Mesenchymal stem cell (in vitro differentiated cells and primary cell): ENCODE measurements around the gene CLDN19.
A peak's percentile ranks its signal among the peaks of the same experiment; 100 is the strongest.

Source experiments
- DNase-seq: peaks from one replicate; pipeline ENCODE4 v3.0.0-alpha.2; 2013
- H2AFZ ChIP-seq: one replicate; pipeline ENCODE4 v1.6.1; 2013; ENCODE audit warnings: low read depth, mild to moderate bottlenecking, control low read depth, inconsistent platforms, low read length, moderate library complexity
- H2AK5ac ChIP-seq: 2 replicates; pipeline ENCODE4 v1.6.1; 2013; ENCODE audit warnings: low read length, moderate library complexity, mild to moderate bottlenecking, inconsistent platforms; ENCODE audit not compliant: severe bottlenecking
- H2BK120ac ChIP-seq: one replicate; pipeline ENCODE4 v1.6.1; 2013; ENCODE audit warnings: low read depth, mild to moderate bottlenecking, inconsistent platforms, low read length, moderate library complexity
- H2BK12ac ChIP-seq, 2 experiments: one replicate each; pipeline ENCODE4 v1.6.1; 2013; ENCODE audit warnings: inconsistent platforms in 2 of 2, low read length in 2 of 2, mild to moderate bottlenecking in 2 of 2, moderate library complexity in 2 of 2, control low read depth in 1 of 2
- H2BK15ac ChIP-seq: one replicate; pipeline ENCODE4 v1.6.1; 2013; ENCODE audit warnings: mild to moderate bottlenecking, low read depth, inconsistent platforms; ENCODE audit not compliant: poor library complexity, severe bottlenecking
- H2BK5ac ChIP-seq: 2 replicates; pipeline ENCODE4 v1.6.1; 2013; ENCODE audit warnings: low read depth, mild to moderate bottlenecking, low read length, control low read depth, inconsistent platforms; ENCODE audit not compliant: poor library complexity, severe bottlenecking
- H3K14ac ChIP-seq, 2 experiments: one replicate each; pipeline ENCODE4 v1.6.1; 2013; ENCODE audit warnings: inconsistent platforms in 2 of 2, low read length in 2 of 2, control low read depth in 1 of 2, mild to moderate bottlenecking in 1 of 2, moderate library complexity in 1 of 2
- H3K18ac ChIP-seq, 2 experiments: one replicate each; pipeline ENCODE4 v1.6.1; 2013; ENCODE audit warnings: inconsistent platforms in 2 of 2, low read length in 2 of 2, control low read depth in 1 of 2, low read depth in 1 of 2, mild to moderate bottlenecking in 1 of 2
- H3K23ac ChIP-seq, 2 experiments: one replicate each; pipeline ENCODE4 v1.6.1; 2013; ENCODE audit warnings: inconsistent platforms in 2 of 2, low read length in 2 of 2, mild to moderate bottlenecking in 2 of 2, moderate library complexity in 2 of 2, control low read depth in 1 of 2
- H3K27ac ChIP-seq: 2 replicates; pipeline ENCODE4 v1.5.1; 2013; ENCODE audit warnings: mild to moderate bottlenecking, moderate library complexity, low read length, control low read depth, inconsistent platforms; ENCODE audit not compliant: poor library complexity, severe bottlenecking
- H3K27me3 ChIP-seq, 2 experiments: 2 replicates each; pipeline versions ENCODE4 v1.6.1 to v1.7.0; 2013; ENCODE audit warnings: low read length in 2 of 2, mild to moderate bottlenecking in 2 of 2, moderate library complexity in 2 of 2, control low read depth in 1 of 2, inconsistent platforms in 1 of 2; ENCODE audit not compliant: control insufficient read depth in 1 of 2, insufficient read depth in 1 of 2
- H3K36me3 ChIP-seq, 2 experiments: 2 replicates each; pipeline versions ENCODE4 v1.6.1 to v1.7.0; 2013; ENCODE audit warnings: low read length in 2 of 2, control low read depth in 1 of 2, inconsistent platforms in 1 of 2, low read depth in 1 of 2, mild to moderate bottlenecking in 1 of 2; ENCODE audit not compliant: insufficient read depth in 2 of 2, control insufficient read depth in 1 of 2
- H3K4ac ChIP-seq, 2 experiments: one replicate each; pipeline ENCODE4 v1.6.1; 2013; ENCODE audit warnings: inconsistent platforms in 2 of 2, low read length in 2 of 2, mild to moderate bottlenecking in 2 of 2, moderate library complexity in 2 of 2, control low read depth in 1 of 2, low read depth in 1 of 2
- H3K4me1 ChIP-seq: 2 replicates; pipeline ENCODE4 v1.6.1; 2013; ENCODE audit warnings: low read depth, low read length, control low read depth; ENCODE audit not compliant: control insufficient read depth, insufficient read depth
- H3K4me2 ChIP-seq: 2 replicates; pipeline ENCODE4 v1.6.1; 2013; ENCODE audit warnings: low read length, mild to moderate bottlenecking, inconsistent platforms; ENCODE audit not compliant: poor library complexity, severe bottlenecking
- H3K4me3 ChIP-seq, 2 experiments: 2 replicates each; pipeline versions ENCODE4 v1.5.1 to v1.7.0; 2013; ENCODE audit warnings: low read length in 2 of 2, mild to moderate bottlenecking in 2 of 2, control low read depth in 1 of 2, low read depth in 1 of 2; ENCODE audit not compliant: insufficient read depth in 1 of 2
- H3K79me1 ChIP-seq: replicated peaks from 2 replicates; pipeline ENCODE4 v1.6.1; 2013; ENCODE audit warnings: mild to moderate bottlenecking, control low read depth, low read length, inconsistent platforms; ENCODE audit not compliant: poor library complexity, severe bottlenecking
- H3K9ac ChIP-seq: 2 replicates; pipeline ENCODE4 v1.7.0; 2013; ENCODE audit warnings: mild to moderate bottlenecking, low read length, moderate library complexity
- H3K9me3 ChIP-seq: 2 replicates; pipeline ENCODE4 v1.7.0; 2013; ENCODE audit warnings: mild to moderate bottlenecking, low read length; ENCODE audit not compliant: control insufficient read depth
- H4K8ac ChIP-seq: one replicate; pipeline ENCODE4 v1.6.1; 2013; ENCODE audit warnings: inconsistent platforms, mild to moderate bottlenecking, low read length, moderate library complexity
- H4K91ac ChIP-seq: one replicate; pipeline ENCODE4 v1.6.1; 2013; ENCODE audit warnings: mild to moderate bottlenecking, low read length, inconsistent platforms
- WGBS: methylation state at CpG from one replicate; pipeline ENCODE4 v1.1.7; 2013; ENCODE audit warnings: mixed read lengths; 5-methylcytosine and 5-hydroxymethylcytosine counted together

Gene CLDN19

GRCh38 chr1:42757892-42758275 lies 17.8 kb upstream of the CLDN19 start:
- no peak for DNase-seq
- Histone ChIP-seq H3K27me3 (no peaks in the 10 kb centered on the region), H2BK5ac (no peak overlapping the region), H3K23ac (no peak overlapping the region), H2AFZ (no peak overlapping the region), H3K4me2 (no peak overlapping the region), H4K8ac (no peak overlapping the region), H3K9ac (no peak overlapping the region), H3K79me1 (peaks cover 42% of the 10 kb centered on the region), H2BK120ac (no peak overlapping the region), H4K91ac (no peak overlapping the region), H2BK15ac (no peak overlapping the region), H3K36me3 (peaks cover 69 to 86% of the 10 kb centered on the region in 2 experiments), H3K4ac (no peak overlapping the region), H3K27ac (no peak overlapping the region), H2BK12ac (no peak overlapping the region), H3K9me3 (no peaks in the 10 kb centered on the region), H3K18ac (no peak overlapping the region), H3K4me3 (no peak overlapping the region), H3K4me1 (peaks cover 3% of the 10 kb centered on the region), H2AK5ac (no peak overlapping the region), H3K14ac (no peak overlapping the region)

GRCh38 chr1:42756956-42757891 lies 17.2 kb upstream of the CLDN19 start:
- no peak overlapping the region for H2AFZ ChIP-seq
- DNase-seq, result peak; percentile 81
- peak overlapping the region in 1 of 2 experiments; percentile 6 for H3K4ac ChIP-seq
- H3K4me3 ChIP-seq, result no peak overlapping the region
- H3K27ac ChIP-seq, result no peak overlapping the region
- H3K23ac ChIP-seq, result no peak overlapping the region
- no peak overlapping the region for H3K18ac ChIP-seq
- no peak overlapping the region for H3K14ac ChIP-seq
- H2BK120ac ChIP-seq, result no peak overlapping the region
- H3K9me3 ChIP-seq, result no peaks in the 10 kb centered on the region
- peaks cover 68 to 87% of the 10 kb centered on the region in 2 experiments for H3K36me3 ChIP-seq
- peak overlapping the region in 1 of 2 experiments; percentile 32 for H2BK12ac ChIP-seq
- peak overlapping the region; percentile 75 for H4K8ac ChIP-seq
- H3K27me3 ChIP-seq, result no peaks in the 10 kb centered on the region
- no peak overlapping the region for H3K9ac ChIP-seq
- no peak overlapping the region for H2BK15ac ChIP-seq
- no peak overlapping the region for H2AK5ac ChIP-seq
- peaks cover 43% of the 10 kb centered on the region for H3K79me1 ChIP-seq
- peaks cover under 1% of the 10 kb centered on the region for H3K4me1 ChIP-seq
- no peak overlapping the region for H2BK5ac ChIP-seq
- no peak overlapping the region for H3K4me2 ChIP-seq
- H4K91ac ChIP-seq, result no peak overlapping the region
- 83% methylated on average over 17 of the region's 17 CpGs for WGBS

DNA sequence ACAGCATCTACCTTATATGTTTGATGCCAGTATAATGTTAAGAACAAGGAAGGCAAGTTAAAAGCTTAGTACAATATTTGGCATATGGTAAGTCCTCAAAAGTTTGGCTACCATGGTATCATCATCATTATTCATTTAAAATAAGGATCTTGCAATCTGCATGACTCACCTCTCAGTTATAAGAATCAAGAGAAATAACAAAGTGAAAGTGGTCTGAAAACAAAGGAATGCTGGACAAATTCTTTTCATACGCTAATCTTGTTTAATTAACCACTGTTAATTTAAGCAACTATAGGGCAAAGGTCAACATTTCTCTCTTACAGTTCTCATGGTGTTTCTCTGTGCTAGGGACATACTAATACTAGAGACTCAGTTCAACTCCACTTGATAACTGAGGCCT lies 13.0 kb upstream of the CLDN19 start:
- Histone ChIP-seq H2BK120ac (no peak overlapping the region), H4K8ac (no peak overlapping the region), H3K9me3 (no peaks in the 10 kb centered on the region), H2BK15ac (no peak overlapping the region), H3K4me1 (no peaks in the 10 kb centered on the region), H3K4ac (no peak overlapping the region), H3K4me3 (no peak overlapping the region), H3K23ac (no peak overlapping the region), H4K91ac (no peak overlapping the region), H2AFZ (no peak overlapping the region), H2AK5ac (no peak overlapping the region), H3K9ac (peak overlapping the region; percentile 56), H2BK5ac (no peak overlapping the region), H3K79me1 (peaks cover 34% of the 10 kb centered on the region), H3K27ac (no peak overlapping the region), H3K14ac (no peak overlapping the region), H3K36me3 (peaks cover 73 to 84% of the 10 kb centered on the region in 2 experiments), H3K18ac (no peak overlapping the region), H3K27me3 (no peaks in the 10 kb centered on the region), H3K4me2 (no peak overlapping the region), H2BK12ac (no peak overlapping the region)
- no CpG with 5 or more reads among the region's 1 CpG for WGBS
- DNase-seq, result peak; percentile 17

- H3K4ac ChIP-seq, result no peak overlapping the region
- H2AK5ac ChIP-seq, result no peak overlapping the region
- H3K27ac ChIP-seq, result no peak overlapping the region
- no peak overlapping the region for H3K4me3 ChIP-seq
- no peak overlapping the region for H2BK120ac ChIP-seq
- H2BK5ac ChIP-seq, result no peak overlapping the region
- H4K8ac ChIP-seq, result no peak overlapping the region
- H3K9me3 ChIP-seq, result no peaks in the 10 kb centered on the region
- no peak overlapping the region for H3K23ac ChIP-seq
- H3K9ac ChIP-seq, result no peak overlapping the region
- H2AFZ ChIP-seq, result no peak overlapping the region
- no peak overlapping the region for H3K4me2 ChIP-seq
- 95% methylated on average over 5 of the region's 6 CpGs for WGBS
- no peak for DNase-seq
- peaks cover 74 to 84% of the 10 kb centered on the region in 2 experiments for H3K36me3 ChIP-seq
- no peak overlapping the region for H2BK12ac ChIP-seq
- H4K91ac ChIP-seq, result no peak overlapping the region
- H3K18ac ChIP-seq, result no peak overlapping the region
- no peaks in the 10 kb centered on the region for H3K4me1 ChIP-seq
- peaks cover 28% of the 10 kb centered on the region for H3K79me1 ChIP-seq
- no peak overlapping the region for H3K14ac ChIP-seq
- no peaks in the 10 kb centered on the region for H3K27me3 ChIP-seq
- H2BK15ac ChIP-seq, result no peak overlapping the region
These were observed 12.2 kb upstream of the CLDN19 start for GRCh38 chr1:42752284-42752683.
